Spinal cord (tissue), 10 donors: ENCODE measurements around the gene PRUNE1. TPM values are rescaled to one million over a fixed set of nuclear protein-coding genes. Genes with fewer than 3 reads are reported as not detected.

Experiments
- DNase-seq, 6 donors: peaks; one replicate each; pipeline versions ENCODE4 v3.0.0 to v3.0.0-alpha.2; 2013 to 2015; ENCODE audit warnings: low spot score in 6 of 6, low read depth in 4 of 6
- H3K27ac ChIP-seq: one replicate; pipeline ENCODE4 v1.5.1; 2013; ENCODE audit warnings: low read depth, low read length, control low read depth
- H3K27me3 ChIP-seq: one replicate; pipeline ENCODE4 v1.6.1; 2013; ENCODE audit warnings: low read length; ENCODE audit not compliant: control insufficient read depth, insufficient read depth
- H3K36me3 ChIP-seq: one replicate; pipeline ENCODE4 v1.6.1; 2013; ENCODE audit warnings: low read length; ENCODE audit not compliant: control insufficient read depth, insufficient read depth
- H3K4me1 ChIP-seq: one replicate; pipeline ENCODE4 v1.6.1; 2013; ENCODE audit warnings: low read length; ENCODE audit not compliant: control insufficient read depth, insufficient read depth
- H3K4me3 ChIP-seq: one replicate; pipeline ENCODE4 v1.5.1; 2013; ENCODE audit warnings: low read depth, low read length, control low read depth
- H3K9me3 ChIP-seq: one replicate; pipeline ENCODE4 v1.6.1; 2013; ENCODE audit warnings: low read length; ENCODE audit not compliant: control insufficient read depth, insufficient read depth
- WGBS: methylation state at CpG from one replicate; pipeline ENCODE4 v1.1.5; 2013; ENCODE audit warnings: missing lambda C conversion rate; ENCODE audit not compliant: insufficient coverage; 5-methylcytosine and 5-hydroxymethylcytosine counted together
- polyA plus RNA-seq, 2 donors: library from polyadenylated mRNA; unstranded; fragments of 120-200 nt; gene quantifications; one replicate each; pipeline ENCODE4 v1.2.1, GENCODE V29; 2013; ENCODE audit not compliant: insufficient read length in 2 of 2
- total RNA-seq, 2 donors: library from RNA; depleted of rRNA in 1 of 2; stranded (reverse); fragments of 120-200 nt in 1 of 2; fragments of >200 nt in 1 of 2; gene quantifications; one replicate each; pipeline versions ENCODE4 v1.2.3 to v1.2.4, GENCODE V29; 2013 to 2014
- donor health status: healthy.

Gene PRUNE1
- total and polyA plus RNA-seq, 4 donors, result 18.9 to 39.4 (median 33.3) TPM

DNA sequence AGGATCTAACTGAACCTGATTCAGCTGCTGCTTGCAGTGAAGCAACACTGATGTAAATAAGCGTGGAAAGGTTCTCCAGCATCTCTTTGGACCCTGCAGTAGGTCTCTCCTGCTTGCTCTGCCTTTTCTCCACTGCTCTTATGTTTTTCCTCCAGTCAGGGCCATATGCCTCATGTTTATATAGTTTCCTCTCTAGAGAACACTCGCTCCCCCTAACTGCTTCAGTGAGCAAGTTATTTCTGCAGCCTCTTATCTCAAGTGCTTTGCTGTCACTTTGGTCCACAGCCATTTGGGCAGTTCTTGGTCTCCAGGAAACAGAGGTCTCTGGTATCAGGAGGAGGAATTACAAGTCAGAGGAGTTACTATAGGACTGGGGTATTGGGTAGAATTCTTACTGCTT is 5.3 kb downstream of the PRUNE1 start:
- H3K4me3 ChIP-seq, result no peak overlapping the region
- peaks cover 28% of the 10 kb centered on the region for H3K4me1 ChIP-seq
- peaks cover 7% of the 10 kb centered on the region for H3K36me3 ChIP-seq
- no peaks in the 10 kb centered on the region for H3K9me3 ChIP-seq
- no peaks in the 10 kb centered on the region for H3K27me3 ChIP-seq
- H3K27ac ChIP-seq, result peak overlapping the region; percentile 75
- peak in 2 of 6 donors; percentile 16 to 41 for DNase-seq
- 47% methylated on average over 2 of the region's 2 CpGs for WGBS

DNA sequence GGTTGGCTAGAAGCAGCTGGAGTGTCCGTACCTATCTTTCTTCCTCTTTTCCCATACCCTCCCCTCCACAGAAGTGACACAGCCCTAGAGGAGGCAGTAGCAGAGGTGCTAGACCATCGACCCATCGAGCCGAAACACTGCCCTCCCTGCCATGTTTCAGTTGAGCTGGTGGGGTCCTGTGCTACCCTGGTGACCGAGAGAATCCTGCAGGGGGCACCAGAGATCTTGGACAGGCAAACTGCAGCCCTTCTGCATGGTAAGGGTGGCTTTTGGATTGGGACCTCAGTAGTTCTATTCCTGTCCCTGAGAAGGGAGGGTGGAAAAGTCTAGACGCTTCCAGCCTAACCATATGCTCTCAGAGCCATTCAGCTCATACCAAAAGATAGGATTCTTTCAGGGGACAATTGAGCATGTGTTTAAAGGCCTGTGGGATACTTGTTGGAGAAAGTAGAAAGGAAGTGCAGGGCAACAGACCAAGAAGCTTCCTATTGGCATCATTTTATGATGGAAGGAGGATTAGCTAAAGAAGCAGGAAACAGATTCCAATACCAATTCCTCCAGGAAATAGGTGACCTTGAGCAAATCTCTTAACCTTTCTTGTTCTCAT is 16.4 kb downstream of the PRUNE1 start:
- Histone ChIP-seq H3K4me3 (no peak overlapping the region), H3K36me3 (peaks cover 45% of the 10 kb centered on the region), H3K27me3 (no peaks in the 10 kb centered on the region), H3K9me3 (no peaks in the 10 kb centered on the region), H3K4me1 (no peaks in the 10 kb centered on the region), H3K27ac (no peak overlapping the region)
- WGBS, result 35% methylated on average over 4 of the region's 6 CpGs
- peak in 2 of 6 donors; percentile 79 to 83 for DNase-seq

DNA sequence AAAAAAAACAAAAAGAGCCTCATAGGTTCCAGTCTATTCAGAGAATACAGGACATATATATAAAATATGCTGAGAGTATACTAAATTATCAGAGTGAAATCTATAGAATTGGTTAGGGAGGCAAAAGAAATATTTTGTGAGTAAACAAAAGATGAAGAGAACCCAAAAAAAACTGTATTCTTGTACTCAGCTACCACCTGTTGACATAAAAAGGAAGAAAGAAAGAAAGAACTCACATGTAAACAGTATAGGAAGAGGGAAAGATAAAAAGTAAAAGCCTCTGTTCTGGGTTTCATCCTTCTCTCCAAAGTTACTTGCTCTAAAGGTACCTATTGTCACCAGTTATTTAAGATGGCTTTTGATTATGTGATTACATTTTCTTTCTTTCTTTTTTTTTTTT is 18.2 kb downstream of the PRUNE1 start:
- H3K36me3 ChIP-seq, result peaks cover 54% of the 10 kb centered on the region
- H3K4me1 ChIP-seq, result no peaks in the 10 kb centered on the region

DNA sequence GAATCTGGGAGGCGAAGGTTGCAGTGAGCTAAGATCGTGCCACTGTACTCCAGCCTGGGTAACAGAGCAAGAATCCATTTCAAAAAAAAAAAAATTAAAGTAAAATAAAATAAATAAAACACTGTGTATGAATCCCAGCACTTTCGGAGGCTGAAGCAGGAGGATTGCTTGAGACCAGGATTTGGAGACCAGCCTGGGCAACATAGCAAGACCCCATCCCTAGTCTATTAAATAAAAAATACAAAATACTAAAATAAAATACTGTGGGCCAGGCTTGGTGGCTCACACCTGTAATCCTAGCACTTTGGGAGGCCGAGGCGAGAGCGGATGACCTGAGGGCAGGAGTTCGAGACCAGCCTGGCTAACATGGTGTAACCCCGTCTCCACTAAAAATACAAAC is 23.9 kb downstream of the PRUNE1 start:
- DNase-seq, result no peak
- peaks cover 56% of the 10 kb centered on the region for H3K36me3 ChIP-seq
- H3K27ac ChIP-seq, result no peak overlapping the region
- H3K27me3 ChIP-seq, result no peaks in the 10 kb centered on the region
- 97% methylated on average over 4 of the region's 8 CpGs for WGBS
- no peak overlapping the region for H3K4me3 ChIP-seq
- no peaks in the 10 kb centered on the region for H3K4me1 ChIP-seq
- no peaks in the 10 kb centered on the region for H3K9me3 ChIP-seq

More for the DNA sequence above, 18.2 kb downstream of the PRUNE1 start:
- Histone ChIP-seq H3K9me3 (no peaks in the 10 kb centered on the region), H3K27me3 (no peaks in the 10 kb centered on the region), H3K4me3 (no peak overlapping the region), H3K27ac (no peak overlapping the region)
- no peak for DNase-seq

DNA sequence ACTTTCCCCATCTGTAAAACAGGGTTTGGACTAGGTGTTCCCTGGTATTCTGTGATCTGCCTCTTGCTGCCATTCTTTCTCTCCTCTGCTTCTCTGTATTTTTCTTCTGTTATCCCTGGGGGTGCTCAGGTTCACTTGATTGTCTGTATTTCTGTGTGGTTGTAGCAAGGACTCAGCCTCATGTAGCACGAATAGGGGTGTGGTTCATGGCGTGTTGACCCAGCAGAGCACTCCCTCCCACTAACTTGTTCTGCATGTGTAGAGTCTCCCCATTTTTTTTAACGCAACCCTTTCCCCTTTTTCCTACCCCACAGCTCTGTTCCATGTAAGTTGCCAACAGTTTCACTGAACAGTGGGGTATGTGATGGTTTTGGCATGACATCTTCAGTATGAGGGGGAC is 26.9 kb downstream of the PRUNE1 start:
- 100% methylated on average over 1 of the region's 3 CpGs for WGBS
- no peaks in the 10 kb centered on the region for H3K9me3 ChIP-seq
- no peak for DNase-seq
- no peak overlapping the region for H3K4me3 ChIP-seq
- H3K27me3 ChIP-seq, result no peaks in the 10 kb centered on the region
- no peak overlapping the region for H3K27ac ChIP-seq
- no peaks in the 10 kb centered on the region for H3K4me1 ChIP-seq
- peaks cover 33% of the 10 kb centered on the region for H3K36me3 ChIP-seq

DNA sequence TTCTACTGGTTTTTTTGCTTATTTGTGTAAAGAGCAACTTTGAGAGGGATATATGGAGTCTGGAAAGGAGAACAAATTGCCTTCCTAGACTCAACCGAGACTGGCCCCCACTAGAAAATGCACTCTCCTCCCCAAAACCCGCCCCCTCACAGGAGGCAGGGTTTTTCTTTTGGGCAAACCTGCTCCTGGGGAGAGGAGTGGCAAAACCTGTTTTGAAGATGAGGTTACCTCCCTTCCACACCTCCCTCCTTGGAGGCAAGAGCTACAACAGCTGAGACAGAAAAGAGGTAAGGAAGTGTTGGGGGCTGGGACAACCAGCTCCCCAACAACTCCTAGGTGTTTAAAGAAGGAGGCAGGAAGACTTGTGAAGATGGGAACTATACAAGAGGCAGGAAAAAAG is 28.1 kb downstream of the PRUNE1 start, which contains the start of gene BNIPL:
TSS of gene BNIPL (plus strand) at position 231 of the 400 bp plus-strand sequence. CDS start at position 371, 140 bp downstream.
- H3K4me1 ChIP-seq, result no peaks in the 10 kb centered on the region
- H3K27ac ChIP-seq, result no peak within 1 kb of the TSS
- DNase-seq, result no peak
- no CpG with 5 or more reads among the region's 2 CpGs for WGBS
- peaks cover 28% of the 10 kb centered on the region for H3K36me3 ChIP-seq
- no peaks in the 10 kb centered on the region for H3K9me3 ChIP-seq
- H3K27me3 ChIP-seq, result no peaks in the 10 kb centered on the region
- H3K4me3 ChIP-seq, result no peak within 1 kb of the TSS

DNA sequence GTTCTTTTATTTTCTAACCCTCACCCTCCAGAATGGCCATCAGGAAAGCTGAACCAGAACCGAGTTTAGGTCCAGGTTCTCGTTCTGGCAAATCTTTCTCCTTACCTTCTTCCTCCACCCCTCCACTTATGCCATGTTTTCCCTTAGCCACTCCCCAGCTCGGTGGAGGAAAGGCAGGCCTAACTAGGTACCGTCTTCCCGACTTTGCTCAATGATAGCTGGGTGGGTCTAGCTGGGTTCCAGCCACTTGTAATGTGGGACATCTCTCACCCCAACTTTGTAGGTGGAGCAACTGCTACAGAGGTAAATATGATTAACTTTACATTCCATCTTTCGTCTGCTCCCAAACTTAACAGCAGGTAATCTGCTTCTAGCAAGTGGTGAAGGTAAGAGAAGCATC is 28.8 kb downstream of the PRUNE1 start:
- 79% methylated on average over 4 of the region's 6 CpGs for WGBS

DNA sequence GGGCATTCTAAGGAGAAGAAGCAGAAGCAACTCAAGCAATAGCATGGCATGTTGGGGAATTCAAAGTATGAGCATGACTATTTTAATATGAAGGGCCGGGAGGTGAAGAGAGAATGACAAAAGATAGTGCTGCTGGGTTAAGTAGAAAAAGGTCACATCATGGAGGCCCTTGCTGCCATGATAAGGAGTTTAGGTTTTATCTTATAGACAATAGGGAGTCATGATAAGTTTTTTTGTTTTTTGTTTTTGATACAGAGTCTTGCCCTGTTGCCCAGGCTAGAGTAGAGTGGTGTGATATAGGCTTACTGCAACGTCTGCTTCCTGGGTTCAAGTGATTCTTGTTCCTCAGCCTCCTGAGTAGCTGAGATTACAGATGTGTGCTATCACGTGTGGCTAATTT is 31.3 kb downstream of the PRUNE1 start:
- no peak for DNase-seq
- Histone ChIP-seq H3K9me3 (no peaks in the 10 kb centered on the region), H3K27ac (no peak overlapping the region), H3K27me3 (no peaks in the 10 kb centered on the region), H3K4me3 (no peak overlapping the region), H3K4me1 (no peaks in the 10 kb centered on the region), H3K36me3 (peaks cover 16% of the 10 kb centered on the region)
- WGBS, result 93% methylated on average over 3 of the region's 3 CpGs

More for the DNA sequence above, 28.8 kb downstream of the PRUNE1 start:
- H3K36me3 ChIP-seq, result peaks cover 25% of the 10 kb centered on the region
- no peaks in the 10 kb centered on the region for H3K27me3 ChIP-seq
- H3K27ac ChIP-seq, result no peak overlapping the region
- H3K4me3 ChIP-seq, result no peak overlapping the region
- no peaks in the 10 kb centered on the region for H3K9me3 ChIP-seq
- DNase-seq, result no peak
- no peaks in the 10 kb centered on the region for H3K4me1 ChIP-seq

DNA sequence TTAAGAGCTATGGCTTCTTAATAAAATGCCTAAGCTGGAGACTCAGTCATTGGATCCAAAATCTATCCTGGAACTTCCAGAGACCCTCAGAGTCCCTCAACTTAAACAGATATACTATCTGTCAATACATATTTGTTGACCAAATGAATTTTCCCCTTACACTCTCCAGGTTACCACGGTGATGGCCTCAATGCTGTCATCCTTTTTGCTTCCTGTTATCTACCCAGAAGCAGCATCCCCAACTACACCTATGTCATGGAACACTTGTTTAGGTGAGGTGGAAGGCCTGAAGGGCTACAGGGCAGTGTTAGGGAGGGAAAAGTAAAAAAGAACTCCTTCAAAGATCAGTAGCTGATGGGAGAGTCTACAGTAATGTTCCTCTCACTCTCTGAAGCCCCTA is 34.9 kb downstream of the PRUNE1 start:
- peaks cover 9% of the 10 kb centered on the region for H3K36me3 ChIP-seq
- no peaks in the 10 kb centered on the region for H3K9me3 ChIP-seq
- H3K4me3 ChIP-seq, result no peak overlapping the region
- no peaks in the 10 kb centered on the region for H3K27me3 ChIP-seq
- WGBS, result no CpG with 5 or more reads among the region's 1 CpG
- H3K4me1 ChIP-seq, result peaks cover 11% of the 10 kb centered on the region
- H3K27ac ChIP-seq, result no peak overlapping the region
- no peak for DNase-seq

DNA sequence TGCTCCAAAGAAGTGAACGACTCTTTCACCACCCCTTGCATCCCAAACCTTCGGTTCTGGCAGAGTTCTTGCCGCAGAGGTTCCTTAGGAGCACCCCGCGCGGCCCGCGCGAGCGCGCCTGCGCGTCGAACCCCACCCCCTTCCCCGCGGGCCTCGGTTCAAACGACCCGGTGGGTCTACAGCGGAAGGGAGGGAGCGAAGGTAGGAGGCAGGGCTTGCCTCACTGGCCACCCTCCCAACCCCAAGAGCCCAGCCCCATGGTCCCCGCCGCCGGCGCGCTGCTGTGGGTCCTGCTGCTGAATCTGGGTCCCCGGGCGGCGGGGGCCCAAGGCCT is 39.3 kb downstream of the PRUNE1 start, which contains the start of gene C1orf56:
TSS of gene C1orf56 (plus strand) at position 161 of the 334 bp plus-strand sequence. CDS start at position 258, 97 bp downstream.
- WGBS, result 0% methylated on average over 21 of the region's 29 CpGs
- peaks cover 22% of the 10 kb centered on the region for H3K4me1 ChIP-seq
- H3K36me3 ChIP-seq, result peaks cover 11% of the 10 kb centered on the region
- peak in 4 of 6 donors; percentile 70 to 94 (median 82) for DNase-seq
- no peaks in the 10 kb centered on the region for H3K9me3 ChIP-seq
- no peaks in the 10 kb centered on the region for H3K27me3 ChIP-seq
- H3K4me3 ChIP-seq, result peak within 1 kb of the TSS; percentile 95
- peak within 1 kb of the TSS; percentile 97 for H3K27ac ChIP-seq
